Suppressor macrophage treated with lipopolysaccharide for 4 hours (primary cell): ENCODE measurements around the gene C9orf78.

Experiments used
- DNase-seq: peaks from one replicate; pipeline ENCODE4 v3.0.0-alpha.2; 2020

Gene C9orf78, protein sequence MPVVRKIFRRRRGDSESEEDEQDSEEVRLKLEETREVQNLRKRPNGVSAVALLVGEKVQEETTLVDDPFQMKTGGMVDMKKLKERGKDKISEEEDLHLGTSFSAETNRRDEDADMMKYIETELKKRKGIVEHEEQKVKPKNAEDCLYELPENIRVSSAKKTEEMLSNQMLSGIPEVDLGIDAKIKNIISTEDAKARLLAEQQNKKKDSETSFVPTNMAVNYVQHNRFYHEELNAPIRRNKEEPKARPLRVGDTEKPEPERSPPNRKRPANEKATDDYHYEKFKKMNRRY

DNA sequence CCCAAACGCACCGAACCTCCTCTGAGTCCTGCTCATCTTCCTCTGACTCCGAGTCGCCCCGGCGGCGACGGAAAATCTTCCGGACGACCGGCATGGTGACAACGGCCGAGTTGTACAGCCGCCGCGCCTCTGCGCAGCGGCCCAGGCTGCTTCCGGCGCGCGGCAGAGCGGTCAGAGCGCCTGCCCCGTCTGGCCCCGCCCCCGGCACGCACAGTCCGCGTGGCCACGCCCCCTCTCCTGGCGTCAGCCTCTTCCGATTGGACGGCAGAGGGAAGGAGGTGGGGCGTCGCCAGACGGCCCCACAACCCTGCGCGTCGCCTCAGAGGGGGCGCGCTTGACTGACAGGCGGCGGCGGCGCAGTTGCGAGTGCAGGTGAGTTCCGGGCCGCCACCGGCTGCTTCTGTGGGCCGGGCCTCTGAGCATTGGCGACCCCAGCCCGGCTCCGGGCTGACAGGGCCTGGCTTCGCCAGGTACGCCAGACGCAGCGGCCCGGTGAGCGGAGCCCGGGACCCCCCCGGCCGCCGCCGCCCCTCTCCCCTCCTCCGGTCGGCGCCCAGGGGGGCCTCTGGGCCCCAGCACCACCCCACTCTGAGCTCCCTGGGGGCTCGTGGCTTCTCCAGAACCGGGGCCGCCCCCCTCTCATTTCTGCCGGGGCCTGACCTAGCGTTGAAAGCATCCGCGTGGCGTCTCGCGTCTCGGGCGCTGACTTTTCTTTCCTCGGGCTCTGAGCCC lies at the start of gene C9orf78, which contains the start of gene USP20:
Gene C9orf78, minus strand, starts transcription at position 148 of the 732 bp plus-strand sequence. Its CDS starts 54 bp downstream, at position 94.
Gene USP20, plus strand, starts transcription at position 331 of the 732 bp plus-strand sequence. CDS start 17,098 bp downstream, outside the sequence.
- peak; percentile 99 for DNase-seq

DNA sequence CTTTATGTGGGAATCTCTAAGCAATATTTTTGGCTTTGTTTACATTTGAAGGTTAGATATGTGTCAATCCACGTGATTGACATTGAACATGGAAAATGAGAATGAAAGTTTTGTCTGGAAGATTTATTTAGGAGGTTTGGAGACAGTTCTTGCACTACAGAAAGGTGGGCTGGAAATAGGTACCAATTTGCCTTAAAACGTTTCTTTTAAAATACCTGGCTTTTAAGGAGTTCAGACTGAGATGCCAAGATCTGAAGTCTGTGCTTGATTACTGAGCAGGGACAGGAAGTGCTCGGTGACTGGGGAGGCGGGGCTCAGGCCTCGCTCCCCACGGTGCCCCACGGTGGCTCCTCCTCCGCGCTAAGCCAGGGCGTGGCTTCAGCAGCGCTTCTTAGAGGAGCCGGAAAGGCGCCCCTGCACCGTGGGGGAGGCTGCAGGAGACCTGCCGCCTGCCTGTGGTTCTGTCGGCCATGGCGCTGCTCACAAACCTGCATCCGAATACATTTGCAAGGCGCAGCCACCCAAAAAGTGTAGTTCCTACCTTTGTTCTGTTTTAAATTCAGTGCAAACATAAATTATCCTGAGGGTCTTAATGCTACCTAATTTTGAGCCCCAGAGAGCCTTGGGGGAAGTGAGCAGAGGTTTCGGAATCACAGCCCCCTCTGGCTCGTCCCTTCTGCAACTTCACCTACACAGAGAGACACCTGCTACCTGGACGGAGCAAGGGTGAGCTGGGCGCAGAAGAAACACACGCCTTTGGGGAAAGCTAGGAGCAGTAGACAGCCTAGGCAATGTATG lies 49.3 kb upstream of the C9orf78 start:
- peak; percentile 89 for DNase-seq

DNA sequence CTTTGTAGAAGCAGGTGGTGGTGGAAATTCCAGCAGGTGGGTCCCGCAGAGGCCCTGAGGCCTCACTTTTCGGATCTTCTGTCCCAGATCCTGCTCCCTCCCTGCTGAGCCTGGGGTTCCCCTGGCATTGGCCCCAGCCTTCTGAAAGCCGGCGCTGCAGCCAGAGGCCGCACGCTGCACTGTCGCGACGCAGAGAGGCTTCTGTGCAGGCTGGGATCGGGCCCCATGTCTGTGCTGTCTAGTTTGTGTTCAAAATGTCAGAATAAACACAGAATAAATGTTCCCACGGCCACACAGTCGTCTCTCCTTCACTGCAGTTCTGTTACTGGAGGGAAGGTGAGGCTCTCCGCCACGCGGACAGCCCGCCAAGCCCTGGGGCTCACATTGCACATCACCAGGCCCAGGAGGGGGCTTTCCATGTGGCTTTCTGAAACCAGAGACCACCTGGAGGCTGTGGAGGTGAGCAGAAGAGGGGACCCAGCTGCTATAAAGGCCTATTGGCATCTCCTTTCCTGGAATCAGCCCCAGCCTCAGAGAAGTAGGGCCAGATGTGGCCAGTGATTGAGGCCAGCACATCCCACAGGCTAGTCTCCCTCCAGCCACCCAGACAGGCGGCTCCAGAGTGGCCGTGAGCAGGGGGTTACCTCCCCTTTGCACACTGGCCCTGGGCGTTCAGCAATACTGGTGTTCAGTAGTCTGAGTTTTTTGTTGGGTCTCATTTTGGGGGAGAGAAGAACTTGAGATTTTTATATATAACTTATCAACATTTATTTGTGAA lies 46.7 kb upstream of the C9orf78 start:
- no peak for DNase-seq

DNA sequence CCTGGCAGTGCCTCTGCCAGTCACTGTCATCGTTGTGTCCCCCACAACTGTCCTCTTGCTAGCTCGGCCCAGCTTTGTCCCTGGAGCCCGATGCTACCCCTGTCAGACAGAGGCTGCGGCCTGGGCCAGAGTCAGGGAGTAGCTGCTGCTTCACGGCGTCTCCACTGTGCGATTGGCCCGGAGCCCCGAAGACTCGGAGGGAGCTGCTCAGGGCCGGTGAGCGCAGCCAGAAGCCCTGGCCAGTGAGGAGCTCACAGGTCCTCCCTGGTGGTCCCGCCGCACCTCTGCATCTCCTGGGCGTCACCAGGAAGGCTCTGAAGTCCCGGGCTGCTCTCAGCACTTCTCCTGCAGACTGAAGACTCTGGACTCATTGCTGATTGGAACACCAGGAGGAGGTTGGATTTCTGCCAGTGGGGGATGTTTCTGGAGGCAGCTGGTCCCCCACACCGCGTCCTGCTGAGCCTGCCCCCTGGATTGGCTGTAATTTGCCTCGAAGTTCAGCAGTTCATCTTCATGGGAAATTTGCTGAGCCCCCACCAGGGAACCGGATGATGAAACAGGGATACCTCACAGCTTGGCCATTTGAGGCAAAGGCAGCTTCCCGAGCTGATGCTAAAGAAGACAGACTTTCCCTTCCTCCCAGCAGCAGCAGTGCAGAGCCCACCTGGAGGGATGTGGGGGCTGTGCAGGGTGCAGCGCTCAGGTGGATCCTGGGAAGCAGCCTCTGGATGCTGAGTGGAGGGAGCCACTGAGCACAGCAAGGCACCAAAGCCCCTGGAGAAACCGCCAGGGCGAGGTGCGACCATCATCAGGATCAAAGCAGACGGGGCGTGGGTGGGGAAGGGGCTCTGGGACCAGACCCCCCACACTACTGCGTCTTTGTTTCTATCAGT lies 45.8 kb upstream of the C9orf78 start:
- no peak for DNase-seq

DNA sequence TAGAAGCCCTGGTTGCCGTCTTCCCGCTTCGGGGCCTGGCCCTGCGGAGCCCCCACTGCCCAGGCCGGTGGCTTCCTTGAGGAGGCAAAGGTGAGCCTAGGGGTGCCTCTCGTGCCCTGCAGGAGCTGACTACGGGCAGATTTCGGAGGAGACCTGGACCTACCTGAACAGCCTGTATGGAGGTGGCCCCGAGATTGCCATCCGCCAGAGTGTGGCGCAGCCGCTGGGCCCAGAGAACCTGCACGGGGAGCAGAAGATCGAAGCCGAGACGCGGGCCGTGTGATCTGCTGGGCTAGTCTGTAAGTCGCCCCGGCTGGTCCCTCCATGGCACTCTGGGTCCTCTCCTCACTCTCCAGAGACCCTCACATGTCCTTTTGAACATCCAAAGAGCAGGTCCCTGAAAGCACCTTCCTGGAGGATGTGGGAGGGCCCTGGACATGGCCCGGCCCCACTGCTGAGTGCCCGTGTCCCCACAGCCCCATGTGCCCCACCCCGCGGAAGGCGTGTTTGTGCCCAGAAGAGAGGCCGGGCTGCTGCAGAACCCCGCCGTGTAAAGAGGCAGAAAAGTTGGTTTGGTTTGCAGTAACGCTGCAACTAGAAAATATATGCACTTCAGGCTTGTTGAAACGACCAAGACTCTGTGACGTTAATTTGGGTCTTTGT lies 45.0 kb upstream of the C9orf78 start:
- no peak for DNase-seq

DNA sequence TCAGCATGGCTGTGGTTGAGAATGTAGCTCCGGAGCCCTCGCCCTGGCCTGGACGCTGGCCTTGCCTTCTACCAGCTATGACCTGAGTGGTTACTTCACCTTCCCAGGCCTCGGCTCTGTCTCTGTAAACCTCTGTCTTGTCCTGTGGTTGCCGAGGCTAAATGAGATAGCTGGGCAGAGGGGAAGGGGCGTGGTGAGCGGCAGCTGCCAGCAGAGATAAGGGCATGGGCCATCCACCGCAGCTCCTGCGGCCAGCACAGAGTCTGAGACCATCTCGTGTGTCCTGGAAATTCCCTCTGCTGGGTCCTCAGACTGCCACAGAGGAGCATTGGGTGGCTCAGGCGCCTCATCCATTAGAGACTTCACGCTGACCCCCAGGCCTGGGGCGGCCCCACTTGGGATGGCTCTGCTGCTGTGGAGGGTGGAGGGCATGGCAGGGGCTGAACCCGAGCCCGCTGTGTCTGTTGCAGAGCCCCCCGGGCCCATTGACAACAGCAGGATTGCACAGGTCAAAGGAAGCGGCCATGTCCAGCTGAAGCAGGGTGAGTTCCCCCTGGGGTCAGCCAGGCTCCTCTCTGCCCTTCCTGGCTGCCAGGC lies 44.1 kb upstream of the C9orf78 start:
- DNase-seq: no peak

DNA sequence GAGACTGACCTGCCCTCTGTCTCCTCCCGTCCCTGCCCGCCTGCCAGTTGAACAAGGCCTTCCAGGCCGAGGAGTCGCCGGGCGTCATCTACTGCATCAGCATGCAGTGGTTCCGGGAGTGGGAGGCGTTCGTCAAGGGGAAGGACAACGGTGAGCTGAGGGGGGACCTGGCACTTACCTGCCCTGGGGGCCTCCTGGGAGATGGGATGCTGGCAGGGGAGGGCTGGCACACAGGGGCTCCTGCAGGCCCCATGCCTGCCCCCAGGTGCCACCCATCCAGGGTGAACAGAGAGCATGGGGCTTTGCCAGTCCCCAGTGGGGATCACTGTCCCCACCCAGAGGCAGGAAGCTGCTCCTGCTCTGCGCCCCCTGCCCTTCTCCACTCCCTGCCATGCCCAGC lies 43.2 kb upstream of the C9orf78 start:
- DNase-seq: no peak

DNA sequence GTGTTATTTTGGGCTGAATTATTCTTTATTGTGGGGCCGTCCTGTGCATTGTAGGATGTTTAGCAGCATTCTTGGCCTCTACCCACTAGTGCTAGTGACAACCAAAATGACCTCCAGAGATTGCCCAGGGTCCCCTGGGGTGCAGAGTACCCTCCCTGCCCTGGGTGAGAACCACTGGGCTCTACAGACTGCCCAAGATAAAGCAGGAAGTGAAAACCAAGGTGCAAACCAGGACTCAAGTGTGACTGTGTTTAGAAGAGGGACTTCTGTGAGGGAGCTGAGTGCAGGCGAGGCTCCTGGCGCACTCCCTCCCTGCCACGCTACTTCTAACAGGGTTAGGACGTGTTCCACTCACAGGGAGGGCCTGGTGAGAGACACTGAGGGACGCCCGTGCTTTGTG lies 41.7 kb upstream of the C9orf78 start:
- DNase-seq: no peak

DNA sequence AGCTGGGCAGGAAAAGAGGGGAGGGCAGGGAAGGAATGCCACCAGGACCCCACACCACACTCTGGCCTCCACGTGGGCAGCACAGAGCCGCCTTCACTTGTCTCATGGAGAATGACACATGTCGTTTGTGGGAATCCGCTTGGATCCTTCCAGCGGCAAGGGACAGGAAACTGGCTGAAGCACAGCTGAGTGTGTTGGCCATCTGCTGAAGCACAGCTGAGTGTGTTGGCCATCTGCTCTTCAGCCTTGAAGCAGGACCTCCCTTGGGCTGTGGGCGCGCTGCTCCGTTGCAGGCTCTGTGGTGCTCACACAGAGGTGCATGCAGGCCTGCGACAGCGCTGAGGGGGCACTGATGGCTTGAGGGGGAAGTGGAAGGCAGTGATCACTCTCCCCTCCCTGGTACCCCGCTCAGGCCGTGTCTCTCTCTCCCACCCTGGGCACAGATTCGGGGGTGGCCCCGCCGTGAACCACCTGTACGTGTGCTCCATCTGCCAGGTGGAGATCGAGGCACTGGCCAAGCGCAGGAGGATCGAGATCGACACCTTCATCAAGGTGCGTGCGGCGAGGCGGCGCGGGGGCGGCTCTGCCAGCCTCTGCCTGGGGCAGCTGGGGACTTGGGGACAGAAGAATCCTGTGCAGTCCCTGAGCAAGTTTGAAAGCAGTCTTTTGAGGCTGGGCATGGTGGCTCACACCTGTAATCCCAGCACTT lies 40.8 kb upstream of the C9orf78 start:
- DNase-seq: no peak

DNA sequence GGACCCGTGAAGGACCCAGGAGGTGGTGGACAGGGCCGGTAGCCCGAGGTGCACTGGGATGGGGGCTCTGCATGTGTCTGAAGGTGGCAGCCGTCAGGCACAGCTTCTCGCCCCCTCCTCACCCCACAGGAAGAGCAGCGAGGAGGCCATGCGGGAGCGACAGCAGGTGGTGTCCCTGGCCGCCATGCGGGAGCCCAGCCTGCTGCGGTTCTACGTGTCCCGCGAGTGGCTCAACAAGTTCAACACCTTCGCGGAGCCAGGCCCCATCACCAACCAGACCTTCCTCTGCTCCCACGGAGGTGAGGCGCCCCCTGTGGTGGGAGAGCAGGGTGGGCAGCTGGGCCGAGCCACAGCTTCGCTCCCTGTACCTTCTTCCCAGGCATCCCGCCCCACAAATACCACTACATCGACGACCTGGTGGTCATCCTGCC lies 40.1 kb upstream of the C9orf78 start:
- DNase-seq: no peak

DNA sequence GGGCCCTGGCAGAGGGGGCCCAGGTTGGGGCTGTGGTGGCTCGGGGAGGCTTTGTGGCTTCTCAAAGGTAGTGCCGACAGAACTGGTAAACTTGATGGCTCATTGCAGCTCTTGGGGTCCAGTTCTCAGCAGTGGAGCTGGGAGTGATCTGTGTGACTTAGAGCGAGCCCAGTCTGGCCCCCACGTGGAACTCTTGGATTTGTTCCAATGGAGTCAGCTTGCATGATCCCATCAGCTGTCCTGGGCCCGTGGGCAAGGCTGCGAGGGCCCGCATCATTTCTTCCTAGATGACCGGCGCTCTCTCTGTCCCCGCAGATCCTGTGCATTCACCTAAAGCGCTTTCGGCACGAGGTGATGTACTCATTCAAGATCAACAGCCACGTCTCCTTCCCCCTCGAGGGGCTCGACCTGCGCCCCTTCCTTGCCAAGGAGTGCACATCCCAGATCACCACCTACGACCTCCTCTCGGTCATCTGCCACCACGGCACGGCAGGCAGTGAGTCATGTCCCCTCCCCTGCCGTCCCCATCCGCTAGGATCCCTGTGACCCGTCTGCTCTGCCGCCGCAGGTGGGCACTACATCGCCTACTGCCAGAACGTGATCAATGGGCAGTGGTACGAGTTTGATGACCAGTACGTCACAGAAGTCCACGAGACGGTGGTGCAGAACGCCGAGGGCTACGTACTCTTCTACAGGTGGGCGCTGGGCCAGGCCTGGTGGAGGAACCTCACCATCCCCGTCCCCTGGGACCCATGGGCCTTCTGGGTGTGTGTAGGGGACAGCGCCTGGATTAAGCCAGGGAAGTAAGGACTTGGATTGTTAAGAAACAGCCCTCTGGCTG lies 39.4 kb upstream of the C9orf78 start:
- DNase-seq: no peak

DNA sequence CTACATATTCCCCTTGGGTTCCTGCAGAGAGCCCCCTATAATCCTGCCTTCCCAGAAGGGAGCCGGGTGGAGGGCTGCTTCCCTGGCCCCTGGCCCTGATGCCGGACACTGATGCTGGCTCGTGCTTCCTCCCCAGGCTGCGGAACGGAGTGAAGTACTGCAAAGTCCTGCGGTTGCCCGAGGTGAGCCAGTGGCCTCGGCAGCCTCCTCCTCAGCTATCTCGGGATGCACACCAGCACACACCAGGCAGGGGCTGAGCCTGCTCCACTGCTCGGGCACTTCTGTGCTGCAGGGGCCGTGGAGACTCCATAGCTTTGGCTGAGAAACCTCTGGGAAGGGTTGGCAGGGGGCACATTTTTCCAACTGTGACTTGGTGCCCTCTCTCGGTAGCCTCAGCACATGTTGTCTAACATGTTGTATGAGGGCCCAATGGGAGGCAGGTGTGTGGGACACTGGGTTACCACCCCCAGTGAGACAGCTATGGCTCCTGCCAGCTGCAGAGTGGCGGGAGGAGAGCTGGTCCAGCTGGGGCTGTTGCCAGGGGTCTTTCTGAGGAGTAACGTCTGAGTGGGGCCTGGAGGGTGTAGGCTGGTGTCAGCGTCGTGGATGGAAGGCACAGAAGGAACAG lies 38.6 kb upstream of the C9orf78 start:
- DNase-seq: no peak

DNA sequence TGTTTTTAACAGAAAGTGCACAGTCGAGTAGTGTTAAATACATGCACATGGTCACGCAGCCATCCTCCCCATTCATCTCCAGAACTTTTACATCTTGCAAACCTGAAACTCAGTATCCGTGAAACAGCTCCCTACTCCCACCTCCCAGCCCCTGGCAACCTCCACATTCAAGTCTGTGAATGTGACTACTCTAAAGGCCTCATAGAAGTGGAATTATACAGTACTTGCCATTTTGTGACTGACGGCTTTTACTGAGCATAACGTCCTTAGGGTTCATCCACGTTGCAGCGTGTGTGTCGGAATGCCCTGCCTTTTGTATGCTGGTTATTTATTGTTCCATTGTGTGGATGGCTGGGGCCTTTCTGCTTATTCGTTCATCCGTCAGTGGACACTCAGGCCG lies 36.0 kb upstream of the C9orf78 start:
- no peak for DNase-seq

DNA sequence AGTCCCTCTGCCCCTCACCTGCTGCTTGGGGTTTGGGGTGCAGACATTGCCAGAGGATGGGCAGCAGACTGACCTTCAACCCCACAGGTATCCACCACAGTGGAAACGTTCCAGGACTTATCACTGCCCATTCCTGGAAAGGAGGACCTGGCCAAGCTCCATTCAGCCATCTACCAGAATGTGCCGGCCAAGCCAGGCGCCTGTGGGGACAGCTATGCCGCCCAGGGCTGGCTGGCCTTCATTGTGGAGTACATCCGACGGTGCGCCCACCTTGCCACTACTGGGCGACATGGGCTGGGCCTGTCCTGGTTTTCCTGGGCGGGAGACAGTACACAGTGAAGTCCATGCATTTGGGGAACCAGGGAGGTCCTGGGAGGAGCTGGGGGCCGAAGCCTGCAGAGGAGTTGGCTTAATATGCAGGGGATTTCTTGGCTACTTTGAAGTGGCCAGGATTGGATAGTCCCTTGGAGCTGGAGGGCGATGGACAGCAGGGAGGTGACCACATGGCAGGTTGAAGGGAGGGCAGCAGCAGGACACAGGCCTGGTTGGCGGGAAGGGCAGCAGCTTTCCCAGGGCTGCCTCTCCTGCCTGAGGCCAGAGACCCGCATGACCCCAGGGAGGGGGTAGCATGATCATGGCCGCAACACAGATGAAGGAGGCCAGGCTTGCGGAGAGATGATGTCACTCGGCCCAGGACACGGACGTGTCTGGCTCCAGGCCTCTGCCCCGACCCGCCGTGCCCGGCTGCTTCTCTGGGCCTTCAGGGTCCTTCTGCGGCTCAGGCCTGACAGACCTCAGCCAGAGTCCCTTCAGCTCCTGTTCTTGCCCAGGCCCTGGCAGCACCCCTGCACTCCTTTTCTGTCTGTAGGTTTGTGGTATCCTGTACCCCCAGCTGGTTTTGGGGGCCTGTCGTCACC lies 34.8 kb upstream of the C9orf78 start:
- no peak for DNase-seq

DNA sequence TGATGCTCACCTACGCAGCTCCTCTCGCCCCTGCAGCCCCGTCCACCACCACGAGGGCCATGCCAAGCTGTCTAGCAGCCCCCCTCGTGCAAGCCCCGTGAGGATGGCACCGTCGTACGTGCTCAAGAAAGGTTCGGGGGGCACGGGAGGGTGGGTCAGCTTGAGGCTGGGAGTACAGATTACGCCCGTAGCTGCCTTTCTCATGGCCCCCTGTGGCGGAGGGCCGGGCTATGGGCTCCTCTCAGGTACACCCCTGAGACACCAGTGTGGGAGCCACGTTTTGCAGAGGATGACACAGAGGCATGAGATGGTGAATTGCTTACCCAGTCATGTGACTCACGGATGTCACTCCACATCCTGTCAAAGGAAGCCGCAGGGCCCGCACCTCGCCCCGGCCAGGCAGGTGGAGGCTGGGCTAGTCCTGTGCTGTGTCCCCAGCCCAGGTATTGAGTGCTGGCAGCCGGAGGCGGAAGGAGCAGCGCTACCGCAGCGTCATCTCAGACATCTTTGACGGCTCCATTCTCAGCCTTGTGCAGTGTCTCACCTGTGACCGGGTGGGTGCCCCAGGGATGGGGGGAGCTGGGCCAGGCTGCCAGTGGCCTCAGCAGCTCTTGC lies 33.9 kb upstream of the C9orf78 start:
- no peak for DNase-seq

DNA sequence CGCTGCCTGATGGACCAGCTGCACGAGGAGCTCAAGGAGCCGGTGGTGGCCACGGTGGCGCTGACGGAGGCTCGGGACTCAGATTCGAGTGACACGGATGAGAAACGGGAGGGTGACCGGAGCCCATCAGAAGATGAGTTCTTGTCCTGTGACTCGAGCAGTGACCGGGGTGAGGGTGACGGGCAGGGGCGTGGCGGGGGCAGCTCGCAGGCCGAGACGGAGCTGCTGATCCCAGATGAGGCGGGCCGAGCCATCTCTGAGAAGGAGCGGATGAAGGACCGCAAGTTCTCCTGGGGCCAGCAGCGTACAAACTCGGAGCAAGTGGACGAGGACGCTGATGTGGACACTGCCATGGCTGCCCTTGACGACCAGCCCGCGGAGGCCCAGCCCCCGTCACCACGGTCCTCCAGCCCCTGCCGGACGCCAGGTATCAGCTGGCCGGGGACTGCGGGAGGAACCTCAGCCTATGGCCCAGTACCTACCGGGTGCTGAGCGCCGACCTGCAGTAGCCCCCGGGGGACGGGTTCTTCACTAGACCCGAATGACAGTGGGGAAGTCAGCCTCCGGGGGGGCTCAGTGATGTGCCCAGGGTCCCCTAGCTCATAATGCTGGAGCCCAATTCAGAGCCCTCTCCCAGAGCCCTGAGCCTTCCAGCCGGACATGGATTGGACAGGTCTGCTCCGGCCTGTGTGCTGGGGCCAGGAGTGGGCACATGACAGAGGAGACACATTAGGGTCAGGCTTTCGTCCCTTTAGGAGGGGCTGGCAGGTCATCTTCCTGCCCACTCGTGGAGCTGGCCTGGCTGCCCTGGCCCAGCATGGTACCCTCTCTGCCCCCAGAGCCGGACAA lies 33.2 kb upstream of the C9orf78 start:
- DNase-seq: no peak
